Activated gamma-delta T cell treated with Interleukin-2 at 50 U/mL for 16 hours (primary cell): ENCODE measurements around the gene WWTR1.

Experiments used
- DNase-seq: peaks from one replicate; pipeline ENCODE4 v3.0.0-alpha.2; 2020

WWTR1 gene

GRCh38 chr3:149657926-149658743 is at the start of gene WWTR1:
WWTR1 (minus strand) TSS chr3:149658025; CDS start chr3:149657306, 719 bp downstream.
- DNase-seq, result peak; percentile 13

- no peak for DNase-seq
Observed at GRCh38 chr3:149706905-149707304, 49.1 kb upstream of the WWTR1 start.

- no peak for DNase-seq
Observed at GRCh38 chr3:149705416-149705815, 47.6 kb upstream of the WWTR1 start.

GRCh38 chr3:149703466-149703865 is 45.6 kb upstream of the WWTR1 start:
- no peak for DNase-seq

- DNase-seq, result no peak
Observed at GRCh38 chr3:149702691-149703441, 45.0 kb upstream of the WWTR1 start.

- DNase-seq, result no peak
Observed at GRCh38 chr3:149701977-149702350, 44.1 kb upstream of the WWTR1 start.

GRCh38 chr3:149701206-149701976 is 43.6 kb upstream of the WWTR1 start:
- no peak for DNase-seq

GRCh38 chr3:149688122-149688757 is 30.4 kb upstream of the WWTR1 start:
- DNase-seq, result no peak

GRCh38 chr3:149686996-149687395 is 29.2 kb upstream of the WWTR1 start:
- no peak for DNase-seq

- DNase-seq, result no peak
Observed at GRCh38 chr3:149678351-149678950, 20.6 kb upstream of the WWTR1 start.

- DNase-seq, result no peak
Observed at GRCh38 chr3:149673393-149673792, 15.6 kb upstream of the WWTR1 start.

GRCh38 chr3:149670742-149671492 is 13.1 kb upstream of the WWTR1 start:
- DNase-seq, result no peak

GRCh38 chr3:149667576-149667975 is 9.8 kb upstream of the WWTR1 start:
- DNase-seq, result no peak

- DNase-seq, result no peak
Observed at GRCh38 chr3:149663966-149664365, 6.1 kb upstream of the WWTR1 start.

GRCh38 chr3:149662240-149662887 is 4.5 kb upstream of the WWTR1 start:
- no peak for DNase-seq

GRCh38 chr3:149660462-149660861 is 2.6 kb upstream of the WWTR1 start:
- DNase-seq, result no peak

- DNase-seq, result no peak
Observed at GRCh38 chr3:149658744-149659497, 1.1 kb upstream of the WWTR1 start.

- peak; percentile 5 for DNase-seq
Observed at GRCh38 chr3:149657321-149657925, 402 bp downstream of the WWTR1 start.

- DNase-seq, result no peak
Observed at GRCh38 chr3:149655826-149656574, 1.8 kb downstream of the WWTR1 start.
